Right lobe of liver (tissue), 6 donors: ENCODE data around the gene CIBAR2. TPM values are rescaled to one million over a fixed set of nuclear protein-coding genes. Genes with fewer than 3 reads are reported as not detected.

Experiments
- ATAC-seq, 4 donors: fragments of 200-7000 bp; cut with Tn5 transposase; one replicate each; pipeline ENCODE4 v1.9.1; 2020; ENCODE audit warnings: mild to moderate bottlenecking in 4 of 4, moderate library complexity in 4 of 4
- DNase-seq, 3 donors: peaks; one replicate each; pipeline ENCODE4 v3.0.0-alpha.2; 2020
- H3K27ac ChIP-seq, 3 donors: fragments of 200-600 bp; one replicate each; pipeline ENCODE4 v1.8.0; 2022
- H3K27me3 ChIP-seq, 2 donors: fragments of 200-600 bp; one replicate each; pipeline ENCODE4 v1.8.0; 2022
- H3K36me3 ChIP-seq, 4 donors: fragments of 200-600 bp; sonication (generic) in 1 of 4; one replicate each; pipeline versions ENCODE4 v1.5.1 to v1.8.0; 2017 to 2022; ENCODE audit warnings: control low read depth in 1 of 4
- H3K4me1 ChIP-seq, 4 donors: fragments of 200-600 bp; sonication (generic) in 1 of 4; one replicate each; pipeline versions ENCODE4 v1.5.1 to v1.8.0; 2017 to 2022; ENCODE audit warnings: control low read depth in 1 of 4
- H3K4me3 ChIP-seq, 3 donors: fragments of 200-600 bp; one replicate each; pipeline ENCODE4 v1.8.0; 2022
- H3K9me3 ChIP-seq, 4 donors: fragments of 200-600 bp; sonication (generic) in 1 of 4; one replicate each; pipeline versions ENCODE4 v1.5.1 to v1.8.0; 2017 to 2022; ENCODE audit warnings: control low read depth in 1 of 4
- POLR2A ChIP-seq: fragments of 450-650 bp; IDR thresholded peaks from one replicate; pipeline ENCODE4 v1.6.1; 2017; ENCODE audit warnings: antibody characterized with exemption, mild to moderate bottlenecking
- WGBS: methylation state at CpG from one replicate; pipeline ENCODE4 v1.1.6; 2018; ENCODE audit warnings: low coverage, low lambda C conversion rate; ENCODE audit not compliant: insufficient coverage; ENCODE audit errors: missing lambda C conversion rate; 5-methylcytosine and 5-hydroxymethylcytosine counted together
- intact Hi-C, 2 donors: fragments of 100-400 bp; cut with DNase I; formaldehyde crosslinking; loops; one replicate each; pipeline versions ENCODE4 v1.11.2 to v1.14.1; 2022
- total RNA-seq, 6 experiments: library from RNA; depleted of rRNA in 2 of 6; stranded (reverse); fragments of >200 nt in 2 of 6; fragmentation: NEBNext Ultra II Directional in 3 of 6; extraction: Animal tissue kit (Norgen Biotek cat#: 25700) in 3 of 6; gene quantifications; one replicate each; pipeline versions ENCODE4 v1.1.0 to v1.2.4, GENCODE V29; 2016 to 2023
- TF ChIP-seq, protein P1 (sequence below), 4 donors: fragments of 200-600 bp in 3 of 4; fragments of 450-650 bp in 1 of 4; IDR thresholded peaks; one replicate each; pipeline versions ENCODE4 v1.5.1 to v1.8.0; 2016 to 2022; ENCODE audit warnings: antibody characterized with exemption in 4 of 4, mild to moderate bottlenecking in 2 of 4
- donor health status: DM: no; HTN: yes; CAD: no.
- donor health status: DM: no; HTN: no; CAD: no.
- donor health status: DM: no; HTN: no; CAD: no.
- donor health status: DM: no; HTN: yes; CAD: no.
- donor health status: DM: no; HTN: yes; CAD: no.

CIBAR2 gene
- total RNA-seq, 6 experiments from 2014 or later = not detected

DNA sequence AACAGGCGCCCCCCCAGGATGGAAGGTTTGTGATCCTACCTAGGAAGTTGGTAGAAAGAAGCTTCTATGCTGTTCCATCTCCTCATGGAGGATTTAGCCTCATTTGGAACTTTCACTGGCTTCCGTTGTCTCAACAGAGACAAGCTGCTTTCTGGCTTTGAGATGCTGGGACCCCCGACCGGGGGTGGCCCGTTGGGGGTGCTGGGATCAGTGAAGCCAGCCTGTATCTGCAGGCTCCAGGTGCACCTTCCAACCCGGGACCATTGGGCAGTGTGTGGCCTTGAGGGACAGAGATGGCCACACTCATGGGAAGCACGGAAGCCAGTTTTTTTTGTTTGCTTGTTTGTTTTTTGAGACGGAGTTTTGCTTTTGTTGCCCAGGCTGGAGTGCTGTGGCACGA is 15.4 kb downstream of the CIBAR2 start:
- no peak for DNase-seq
- Histone ChIP-seq H3K36me3 (no peaks in the 10 kb centered on the region), H3K9me3 (no peaks in the 10 kb centered on the region), H3K4me1 (no peaks in the 10 kb centered on the region), H3K4me3 (no peak overlapping the region), H3K27ac (no peak overlapping the region), H3K27me3 (no peaks in the 10 kb centered on the region)
- intact Hi-C loops = no loop called here
- no peak for ATAC-seq
- WGBS = 41% methylated on average over 5 of the region's 9 CpGs
- TF ChIP-seq POLR2A = no peak

DNA sequence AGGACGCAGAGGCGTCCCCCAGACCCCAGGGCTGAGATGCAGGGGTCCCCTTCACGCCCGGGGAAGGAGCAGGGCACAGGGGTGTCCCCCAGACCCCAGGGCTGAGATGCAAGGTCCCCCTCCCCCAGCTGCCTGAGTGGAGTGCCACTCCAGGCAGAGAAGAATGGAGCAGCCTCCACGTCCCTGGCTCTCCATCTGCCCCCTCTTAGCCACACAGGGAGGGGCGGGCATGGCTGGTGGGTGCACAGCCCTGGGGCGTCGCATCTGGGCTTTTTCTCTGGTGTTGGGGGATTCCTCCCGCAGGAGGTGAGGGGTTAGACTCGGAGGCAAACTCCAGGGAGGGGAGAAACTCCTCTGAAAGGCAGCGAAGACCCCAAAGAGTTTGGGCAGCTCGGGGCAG is 17.5 kb downstream of the CIBAR2 start:
- no peaks in the 10 kb centered on the region for H3K9me3 ChIP-seq
- H3K4me1 ChIP-seq = peaks cover 0 to 10% (median 5%) of the 10 kb centered on the region in 4 donors
- no CpG with 5 or more reads among the region's 12 CpGs for WGBS
- TF ChIP-seq POLR2A = no peak
- TF ChIP-seq, protein P1, sequence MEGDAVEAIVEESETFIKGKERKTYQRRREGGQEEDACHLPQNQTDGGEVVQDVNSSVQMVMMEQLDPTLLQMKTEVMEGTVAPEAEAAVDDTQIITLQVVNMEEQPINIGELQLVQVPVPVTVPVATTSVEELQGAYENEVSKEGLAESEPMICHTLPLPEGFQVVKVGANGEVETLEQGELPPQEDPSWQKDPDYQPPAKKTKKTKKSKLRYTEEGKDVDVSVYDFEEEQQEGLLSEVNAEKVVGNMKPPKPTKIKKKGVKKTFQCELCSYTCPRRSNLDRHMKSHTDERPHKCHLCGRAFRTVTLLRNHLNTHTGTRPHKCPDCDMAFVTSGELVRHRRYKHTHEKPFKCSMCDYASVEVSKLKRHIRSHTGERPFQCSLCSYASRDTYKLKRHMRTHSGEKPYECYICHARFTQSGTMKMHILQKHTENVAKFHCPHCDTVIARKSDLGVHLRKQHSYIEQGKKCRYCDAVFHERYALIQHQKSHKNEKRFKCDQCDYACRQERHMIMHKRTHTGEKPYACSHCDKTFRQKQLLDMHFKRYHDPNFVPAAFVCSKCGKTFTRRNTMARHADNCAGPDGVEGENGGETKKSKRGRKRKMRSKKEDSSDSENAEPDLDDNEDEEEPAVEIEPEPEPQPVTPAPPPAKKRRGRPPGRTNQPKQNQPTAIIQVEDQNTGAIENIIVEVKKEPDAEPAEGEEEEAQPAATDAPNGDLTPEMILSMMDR (IDR thresholded peaks at IDR 0.05) = no peak
- H3K27ac ChIP-seq = no peak overlapping the region
- ATAC-seq = peak in 1 of 4 donors; percentile 3
- H3K27me3 ChIP-seq = no peaks in the 10 kb centered on the region
- intact Hi-C loops = no loop called here
- H3K4me3 ChIP-seq = no peak overlapping the region
- no peak for DNase-seq
- no peaks in the 10 kb centered on the region for H3K36me3 ChIP-seq

DNA sequence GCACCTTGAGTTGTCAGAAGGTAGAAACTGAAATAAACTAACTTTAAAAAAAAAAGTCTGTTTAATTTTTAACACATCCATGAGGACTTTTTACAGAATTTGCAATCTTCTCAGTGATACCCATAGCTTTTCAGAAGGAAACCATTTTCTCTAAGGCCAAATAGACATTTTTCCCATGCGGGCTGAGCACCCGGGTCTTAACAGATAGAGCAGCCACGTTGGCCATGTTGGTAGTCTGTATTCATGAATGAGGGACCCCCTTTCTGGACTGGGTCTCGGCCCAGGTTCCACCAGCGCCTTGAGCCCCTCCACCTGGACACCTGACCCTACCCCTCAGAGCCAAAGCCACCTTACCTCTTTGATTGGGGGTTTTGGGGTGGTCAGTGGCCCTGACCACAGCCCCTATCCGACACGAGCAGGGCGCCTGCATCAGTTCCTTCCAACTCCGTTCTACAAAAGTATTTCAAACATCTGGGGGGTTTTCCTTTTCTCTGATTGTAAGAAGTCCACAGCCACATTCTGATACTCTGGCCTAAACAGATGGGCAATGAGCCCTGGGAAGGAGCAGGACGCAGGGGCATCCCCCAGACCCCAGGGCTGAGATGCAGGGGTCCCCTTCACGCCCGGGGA is 18.0 kb downstream of the CIBAR2 start:
- no peaks in the 10 kb centered on the region for H3K36me3 ChIP-seq
- no peak overlapping the region for H3K4me3 ChIP-seq
- ATAC-seq (no peak), DNase-seq (no peak)
- H3K27me3 ChIP-seq = no peaks in the 10 kb centered on the region
- H3K4me1 ChIP-seq = peaks cover 0 to 10% (median 5%) of the 10 kb centered on the region in 4 donors
- intact Hi-C loops = no loop called here
- TF ChIP-seq, protein P1 (IDR thresholded peaks at IDR 0.05) = no peak
- TF ChIP-seq POLR2A = no peak
- 89% methylated on average over 7 of the region's 12 CpGs for WGBS
- H3K27ac ChIP-seq = no peak overlapping the region
- H3K9me3 ChIP-seq = no peaks in the 10 kb centered on the region

DNA sequence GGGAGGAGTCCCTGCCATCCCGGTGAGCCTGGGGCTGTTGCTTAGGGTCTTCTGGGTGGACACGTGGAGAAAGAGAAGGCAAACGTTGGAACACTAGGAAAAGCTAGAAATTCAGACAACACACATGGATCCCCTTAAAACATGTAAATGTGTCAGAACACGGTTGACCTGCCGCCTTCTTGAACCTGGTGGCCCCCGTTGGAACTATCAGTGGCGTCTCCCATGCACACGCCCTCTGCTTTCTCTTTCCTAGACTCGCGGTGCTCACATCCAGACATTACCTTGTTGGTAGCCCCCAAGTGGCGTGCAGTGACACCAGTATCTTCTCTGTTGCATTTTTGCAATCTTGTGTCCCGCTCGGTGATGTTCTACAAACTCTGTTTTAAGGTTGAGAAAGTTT is 18.6 kb downstream of the CIBAR2 start:
- TF ChIP-seq, protein P1 (IDR thresholded peaks at IDR 0.05) = no peak
- TF ChIP-seq POLR2A = no peak
- 62% methylated on average over 6 of the region's 13 CpGs for WGBS
- no peak overlapping the region for H3K27ac ChIP-seq
- no peak for DNase-seq
- no peaks in the 10 kb centered on the region for H3K27me3 ChIP-seq
- H3K36me3 ChIP-seq = no peaks in the 10 kb centered on the region
- H3K4me1 ChIP-seq = peaks cover 0 to 10% (median 5%) of the 10 kb centered on the region in 4 donors
- H3K4me3 ChIP-seq = no peak overlapping the region
- intact Hi-C loops = no loop called here
- ATAC-seq = no peak
- H3K9me3 ChIP-seq = no peaks in the 10 kb centered on the region

DNA sequence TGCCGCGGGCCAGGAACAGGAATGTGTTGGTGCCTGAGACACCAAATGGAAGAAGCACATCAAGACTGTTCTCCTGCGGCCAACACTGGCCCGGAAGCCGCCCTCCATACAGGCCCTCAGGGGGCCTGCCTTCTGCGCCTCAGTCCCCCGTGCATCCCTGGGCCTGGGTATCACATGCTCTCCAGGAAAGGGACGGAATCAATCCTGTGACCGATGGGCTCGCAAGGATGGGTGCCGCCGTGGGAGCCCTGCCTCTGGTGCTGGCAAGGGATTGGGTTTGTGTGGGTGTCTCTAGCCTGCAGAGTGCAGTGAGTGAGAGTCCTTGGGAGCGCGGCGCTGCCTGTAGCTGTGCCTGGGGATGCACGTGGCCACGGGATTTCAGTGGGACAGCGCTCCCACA is 19.4 kb downstream of the CIBAR2 start:
- no peak for TF ChIP-seq POLR2A
- TF ChIP-seq, protein P1 (IDR thresholded peaks at IDR 0.05) = no peak
- ATAC-seq (no peak), DNase-seq (no peak)
- Histone ChIP-seq H3K36me3 (no peaks in the 10 kb centered on the region), H3K4me3 (no peak overlapping the region), H3K27me3 (no peaks in the 10 kb centered on the region), H3K9me3 (no peaks in the 10 kb centered on the region), H3K27ac (no peak overlapping the region), H3K4me1 (peaks cover 0 to 10% (median 5%) of the 10 kb centered on the region in 4 donors)
- intact Hi-C loops = no loop called here
- WGBS = 81% methylated on average over 11 of the region's 18 CpGs
